Stimulated activated CD8-positive, alpha-beta memory T cell treated with anti-CD3 and anti-CD28 coated beads, Interleukin-4, amount 100 ng/mL, for 1 hour (primary cell): ENCODE measurements around the gene CCDC60.

Experiments
- DNase-seq, 2 donors: peaks; one replicate each; pipeline ENCODE4 v3.0.0-alpha.2; 2020; ENCODE audit warnings: low read depth in 2 of 2, low spot score in 1 of 2

CCDC60 gene, protein sequence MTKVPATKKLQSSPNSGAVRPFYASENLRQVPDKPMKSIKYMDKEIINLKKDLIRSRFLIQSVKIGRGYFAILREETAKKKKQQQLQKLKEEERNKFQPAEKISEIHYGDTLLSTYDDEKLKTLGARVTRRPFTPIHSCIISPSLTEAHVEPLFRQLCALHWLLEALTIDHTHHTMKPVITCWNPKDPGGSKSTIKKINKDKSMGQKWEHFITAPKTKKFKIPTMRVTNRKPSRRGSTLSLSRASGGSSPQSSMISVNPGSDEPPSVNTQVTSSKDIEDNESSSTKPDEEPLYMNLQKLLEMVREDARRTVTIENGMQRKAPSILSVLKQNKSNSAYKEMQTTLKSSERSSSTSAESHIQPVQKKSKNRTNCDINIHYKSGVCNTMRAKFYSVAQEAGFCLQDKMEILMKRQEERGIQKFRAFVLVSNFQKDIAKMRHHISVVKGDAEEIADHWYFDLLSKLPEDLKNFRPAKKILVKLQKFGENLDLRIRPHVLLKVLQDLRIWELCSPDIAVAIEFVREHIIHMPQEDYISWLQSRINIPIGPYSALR

DNA sequence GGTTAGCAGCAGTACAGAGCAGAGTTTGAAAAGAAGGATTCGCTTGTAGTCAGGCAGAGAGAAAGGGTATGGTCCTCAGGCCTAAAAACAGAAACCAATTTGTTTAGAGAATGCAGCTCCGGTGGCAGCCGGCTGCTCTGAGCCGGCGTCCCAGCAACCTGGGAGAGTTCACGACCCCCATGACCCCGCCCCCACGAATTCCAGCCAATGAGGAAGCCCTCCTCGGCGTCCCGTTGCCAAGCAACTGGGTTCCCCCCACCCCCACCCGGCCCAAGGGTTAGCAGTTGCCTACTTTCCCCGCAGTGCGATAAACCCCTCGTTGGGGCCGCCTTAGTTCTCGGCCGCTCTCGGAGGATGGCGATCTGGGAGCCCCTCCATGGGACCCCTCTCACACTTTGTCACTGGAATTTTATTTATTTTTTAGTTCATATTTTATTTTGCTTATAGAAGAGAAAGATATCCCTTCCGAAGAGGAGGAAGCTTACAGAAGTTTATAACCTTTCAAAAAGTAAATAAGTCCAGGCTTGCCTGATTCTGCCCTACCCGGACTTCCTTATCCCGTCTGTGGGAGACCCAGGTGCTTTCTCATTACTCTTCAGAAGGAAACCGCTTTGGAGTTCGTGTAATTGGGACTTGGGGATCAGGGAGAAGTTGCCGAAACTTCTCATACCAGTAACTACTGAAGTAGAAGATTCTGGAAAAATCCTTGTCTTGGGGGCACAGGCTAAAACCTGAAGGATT is at the start of gene CCDC60:
TSS of gene CCDC60 (plus strand) at position 300 of the 741 bp plus-strand sequence. CDS start 448 bp downstream, outside the sequence.
- DNase-seq: no peak

DNA sequence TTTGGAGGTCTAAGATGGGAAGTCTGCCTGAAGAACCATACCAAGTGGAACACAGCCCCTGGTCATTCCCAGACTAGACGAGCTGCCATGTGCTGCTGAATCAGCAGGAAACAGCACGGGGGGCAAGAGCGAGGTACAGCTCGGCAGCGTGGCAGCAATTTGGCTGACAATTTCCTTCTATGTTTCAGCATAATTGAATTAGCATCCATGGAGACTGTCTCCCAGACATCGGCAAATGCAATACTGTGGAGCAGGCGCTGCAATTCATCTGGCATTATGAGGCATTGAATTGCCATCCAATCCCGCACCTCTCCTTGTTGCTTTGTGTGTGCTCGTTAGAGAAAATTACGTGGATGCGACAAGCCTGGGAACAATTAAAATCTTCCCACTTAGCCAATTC is 46.0 kb upstream of the CCDC60 start:
- no peak for DNase-seq

DNA sequence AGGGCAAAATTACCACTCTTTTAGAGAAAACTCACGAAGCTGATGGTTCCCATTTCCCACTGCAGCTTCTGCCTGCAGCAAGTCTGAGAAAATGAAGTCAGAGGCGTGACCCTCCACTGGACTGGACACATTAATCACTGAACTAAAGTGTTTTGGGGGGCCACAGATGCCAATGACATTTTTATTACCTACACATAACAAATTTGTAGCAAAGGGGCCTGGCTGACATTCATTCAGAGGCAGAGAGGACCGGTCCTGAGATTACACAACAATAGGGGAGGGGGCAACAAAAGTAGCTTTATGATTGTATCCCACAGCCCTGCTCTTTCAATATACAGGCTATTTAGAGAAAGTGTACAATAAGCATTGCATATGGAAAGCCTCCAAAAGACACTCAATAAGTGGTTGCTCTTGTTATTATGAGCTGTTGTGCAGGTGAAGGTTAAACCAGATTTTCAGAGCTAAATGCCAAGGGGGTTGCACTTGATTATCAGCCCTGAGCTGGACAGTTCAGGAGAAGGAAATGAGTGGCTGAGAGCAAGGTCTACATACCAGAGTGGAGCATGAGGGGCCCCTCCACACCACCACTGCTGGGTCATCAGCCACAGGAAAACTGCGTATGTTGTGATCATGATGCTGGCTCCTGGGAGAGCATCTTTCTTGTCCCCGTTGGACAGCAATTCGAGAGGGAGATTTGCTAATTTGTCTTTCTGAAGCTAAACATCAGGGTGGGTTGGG is 41.5 kb upstream of the CCDC60 start:
- no peak for DNase-seq

DNA sequence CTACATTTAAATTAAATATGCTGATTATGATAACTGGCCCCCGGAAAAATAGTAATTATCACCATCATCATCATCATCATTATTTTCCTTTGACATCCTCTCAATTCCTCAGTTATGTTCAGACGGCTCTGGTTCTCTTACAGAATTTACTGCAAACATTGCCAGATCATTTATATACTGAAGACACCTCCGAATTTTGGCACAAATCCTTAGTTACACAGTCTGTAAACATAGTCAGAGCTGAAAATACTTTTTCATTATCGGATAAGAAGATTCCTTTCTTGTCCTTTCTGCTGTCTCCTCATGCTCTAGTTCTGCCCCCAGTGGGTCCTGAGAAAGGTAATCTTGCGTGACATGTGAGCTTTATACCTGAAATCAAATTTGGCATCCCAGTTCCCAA is 40.3 kb upstream of the CCDC60 start:
- DNase-seq: no peak

DNA sequence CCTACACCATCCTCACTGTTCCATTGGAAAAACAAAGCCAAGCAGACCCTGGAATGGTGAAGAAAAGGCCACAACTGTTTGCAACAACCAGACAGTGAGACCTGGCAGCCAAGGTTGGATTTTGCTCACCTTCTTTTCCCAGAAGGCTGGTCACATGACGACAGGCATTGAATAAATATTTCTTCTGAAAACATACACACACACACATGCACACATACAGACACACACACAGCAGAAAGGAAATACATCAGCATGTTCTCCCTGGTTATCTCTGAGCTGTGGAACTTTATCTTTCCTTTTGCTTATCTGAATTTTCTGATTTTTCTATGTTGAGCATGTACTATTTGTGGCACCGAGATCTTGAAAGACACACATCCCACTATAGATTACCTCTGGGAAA is 38.0 kb upstream of the CCDC60 start:
- no peak for DNase-seq

DNA sequence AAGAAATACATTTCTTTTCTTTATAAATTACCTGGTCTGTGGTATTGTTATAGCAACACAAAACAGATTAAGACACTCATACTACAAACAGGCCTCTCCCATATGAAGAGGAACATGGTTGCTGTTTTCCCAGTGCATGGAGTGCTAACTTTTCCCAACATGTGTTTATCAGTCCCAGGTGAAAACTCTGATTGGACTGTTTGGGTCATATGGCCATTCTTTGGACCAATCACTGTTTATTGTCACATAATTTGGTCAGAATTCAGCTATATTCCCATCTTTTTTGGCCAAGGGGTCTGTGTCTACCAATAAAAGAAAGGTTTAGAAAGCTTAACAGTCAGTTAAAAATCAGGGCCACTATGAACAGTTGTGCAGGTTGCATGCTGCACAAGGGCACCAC is 35.4 kb upstream of the CCDC60 start:
- DNase-seq: no peak

DNA sequence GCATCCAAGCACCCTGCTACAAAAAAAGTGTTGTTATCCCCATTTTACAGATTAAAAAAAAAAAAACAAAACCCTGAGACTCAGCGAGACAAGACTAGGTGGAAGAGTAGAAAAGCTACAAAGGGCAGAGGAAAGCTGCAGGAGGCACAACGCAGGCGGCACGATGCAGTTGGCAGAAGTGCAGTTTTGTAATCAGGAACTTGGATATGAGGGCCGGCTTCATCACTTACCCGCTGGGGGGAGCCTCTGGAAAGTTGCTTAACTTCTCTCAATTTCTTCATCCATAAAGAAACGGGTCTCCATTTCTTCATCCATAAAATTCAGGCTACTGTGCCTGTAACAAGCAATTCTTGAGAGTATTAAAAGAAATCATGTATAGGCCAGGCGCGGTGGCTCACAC is 33.1 kb upstream of the CCDC60 start:
- no peak for DNase-seq

DNA sequence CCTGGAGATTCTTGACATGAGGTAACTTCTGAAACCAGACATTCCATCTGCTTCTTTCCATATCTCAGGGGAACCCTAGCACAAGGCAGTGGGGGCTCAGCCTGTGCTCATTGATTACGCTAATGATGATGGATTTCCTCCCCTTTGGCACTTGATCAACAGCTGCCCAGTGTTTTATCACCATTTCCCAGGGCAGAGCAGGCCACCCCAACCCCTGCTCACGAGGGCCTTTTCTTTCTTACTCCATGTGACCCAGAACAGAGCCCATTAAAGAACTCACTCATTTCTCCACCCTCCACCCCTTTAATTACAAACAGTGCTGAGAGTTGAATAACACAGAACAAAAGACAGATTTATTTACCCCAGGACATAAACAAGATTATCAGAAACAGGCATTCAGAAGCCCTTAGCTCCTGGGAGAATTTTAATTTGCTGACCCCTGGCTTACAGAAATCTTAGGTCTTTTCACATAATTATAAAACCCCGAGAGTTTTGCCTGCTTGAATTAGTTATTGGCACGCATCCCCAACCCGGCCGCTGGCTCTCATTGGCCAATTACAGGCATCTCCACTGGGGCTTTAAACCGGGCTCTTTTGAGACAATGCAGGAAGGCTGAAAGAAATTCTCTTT is 32.0 kb upstream of the CCDC60 start:
- DNase-seq: no peak

DNA sequence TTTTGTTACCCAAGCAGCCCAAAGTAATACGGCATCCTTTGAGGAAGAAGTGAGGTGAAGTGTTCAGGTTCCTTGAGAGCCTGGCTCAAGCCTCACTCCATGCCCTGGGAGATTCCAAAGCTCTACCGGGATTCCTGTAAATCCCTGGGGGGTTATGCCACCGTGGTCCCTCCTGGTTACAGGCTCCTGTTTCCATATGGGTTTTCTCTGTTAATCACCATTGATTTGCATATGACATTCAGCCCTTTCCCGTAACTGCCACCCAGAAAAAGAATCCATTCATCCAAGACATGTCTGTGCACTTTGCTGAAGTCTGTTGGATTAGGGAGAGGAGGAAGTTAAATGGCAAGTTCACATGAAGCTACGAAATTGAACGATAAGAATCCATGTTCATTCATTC is 27.9 kb upstream of the CCDC60 start:
- no peak for DNase-seq

DNA sequence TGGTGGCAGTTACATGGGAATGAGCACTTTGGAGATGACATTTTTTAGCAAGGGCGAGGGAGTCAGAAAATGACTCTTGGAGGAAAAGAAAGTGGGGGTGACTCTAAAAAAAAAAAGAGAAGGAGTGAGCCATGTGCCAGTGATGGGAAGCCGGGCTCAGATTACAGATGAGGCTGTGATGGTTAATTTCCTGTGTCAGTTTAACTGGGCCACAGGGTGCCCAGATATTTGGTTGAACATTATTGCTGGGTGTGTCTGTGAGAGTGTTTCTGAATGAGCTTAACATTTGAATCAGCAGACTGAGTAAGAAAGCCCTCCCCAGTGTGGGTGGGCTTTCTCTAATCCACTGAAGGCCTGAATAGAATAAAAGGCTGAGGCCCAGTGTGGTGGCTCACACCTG is 26.8 kb upstream of the CCDC60 start:
- DNase-seq: no peak

DNA sequence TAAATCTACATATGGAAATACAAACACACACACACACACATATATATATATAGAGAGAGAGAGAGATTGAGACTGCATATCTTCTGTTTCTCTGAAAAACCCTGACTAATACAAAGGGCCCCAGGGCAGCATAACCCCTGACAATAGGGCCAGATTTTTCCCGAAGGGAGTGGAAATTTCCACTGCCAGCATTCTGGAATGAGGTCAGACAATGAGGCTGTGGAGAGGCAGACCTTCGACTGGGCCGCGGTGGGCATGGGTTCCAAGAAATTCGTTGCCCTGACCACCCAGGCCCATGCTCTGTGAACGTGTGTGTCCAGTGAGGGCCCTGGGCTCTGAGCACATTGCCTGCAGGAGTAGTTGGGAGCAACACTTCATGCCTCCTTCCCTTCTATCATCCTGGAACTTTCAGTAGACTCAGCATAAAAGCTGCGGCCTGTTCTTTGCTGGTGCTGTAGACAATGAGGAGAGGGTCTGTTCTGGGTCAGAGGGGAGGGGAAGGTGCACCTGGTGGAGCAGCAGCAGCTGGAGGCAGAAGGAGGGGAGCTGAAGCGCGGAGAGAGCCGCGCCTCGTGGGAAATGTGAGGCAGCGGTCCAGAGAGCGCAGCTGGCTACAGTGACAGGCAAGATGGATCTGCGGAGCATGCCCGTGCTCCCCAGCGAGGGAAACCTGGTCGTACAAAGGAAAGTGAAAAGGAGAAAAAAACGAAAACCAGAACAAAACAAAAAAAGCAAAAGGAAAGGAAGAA is 25.6 kb upstream of the CCDC60 start:
- no peak for DNase-seq

DNA sequence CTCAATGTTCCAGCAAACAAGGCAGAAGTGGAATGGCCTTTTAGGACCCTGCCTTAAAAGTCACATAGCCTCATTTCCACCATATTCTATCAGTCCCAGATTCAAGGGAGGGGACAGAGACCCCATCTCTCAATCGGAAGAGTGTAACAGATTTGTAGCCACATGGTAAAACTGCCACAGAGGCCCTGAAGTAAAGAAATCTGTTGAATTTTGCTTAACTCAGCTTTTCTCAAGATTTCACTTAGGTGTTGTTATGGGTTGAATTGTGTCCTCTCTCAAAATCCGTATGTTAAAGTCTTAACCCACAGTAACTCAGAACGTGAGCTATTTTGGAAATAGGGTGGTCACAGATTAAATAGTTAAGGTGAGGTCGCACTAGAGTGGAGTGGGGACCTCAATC is 22.7 kb upstream of the CCDC60 start:
- no peak for DNase-seq

DNA sequence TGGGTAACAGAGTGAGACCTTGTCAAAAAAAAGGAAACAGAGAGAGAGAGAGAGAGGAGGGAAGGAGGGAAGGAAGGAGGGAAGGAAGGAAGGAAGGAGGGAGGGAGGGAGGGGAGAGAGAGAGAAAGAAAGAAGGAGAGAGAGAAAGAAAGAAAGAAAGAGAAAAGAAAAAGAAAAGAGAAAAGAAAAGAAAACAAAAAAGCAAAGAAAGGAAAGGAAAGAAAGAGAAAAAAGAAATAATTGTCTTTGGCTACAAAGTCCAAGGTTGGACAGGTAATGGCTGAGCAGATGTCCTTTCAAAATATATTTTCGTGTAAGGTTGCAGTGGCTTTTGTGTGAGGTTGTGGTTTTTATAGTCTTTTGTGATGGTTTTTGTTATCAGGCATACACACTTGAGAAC is 21.6 kb upstream of the CCDC60 start:
- no peak for DNase-seq

DNA sequence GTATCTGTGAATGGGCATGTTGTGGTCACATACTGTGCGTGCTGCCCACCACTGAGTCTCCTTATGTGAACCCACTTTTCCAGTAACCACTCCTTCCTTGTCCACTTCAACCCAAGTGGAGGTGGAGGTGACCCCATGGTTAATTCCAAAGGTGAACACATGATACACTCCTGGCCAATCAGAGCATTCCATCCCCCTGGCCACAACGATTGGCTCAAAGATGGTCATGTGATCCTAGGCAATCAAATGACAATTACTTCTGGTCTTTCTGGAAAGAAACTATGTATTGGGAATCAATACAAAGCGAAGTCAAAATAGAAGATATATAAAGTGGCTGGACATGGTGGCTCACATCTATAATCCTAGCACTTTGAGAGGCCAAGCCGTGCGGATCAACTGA is 20.2 kb upstream of the CCDC60 start:
- no peak for DNase-seq

DNA sequence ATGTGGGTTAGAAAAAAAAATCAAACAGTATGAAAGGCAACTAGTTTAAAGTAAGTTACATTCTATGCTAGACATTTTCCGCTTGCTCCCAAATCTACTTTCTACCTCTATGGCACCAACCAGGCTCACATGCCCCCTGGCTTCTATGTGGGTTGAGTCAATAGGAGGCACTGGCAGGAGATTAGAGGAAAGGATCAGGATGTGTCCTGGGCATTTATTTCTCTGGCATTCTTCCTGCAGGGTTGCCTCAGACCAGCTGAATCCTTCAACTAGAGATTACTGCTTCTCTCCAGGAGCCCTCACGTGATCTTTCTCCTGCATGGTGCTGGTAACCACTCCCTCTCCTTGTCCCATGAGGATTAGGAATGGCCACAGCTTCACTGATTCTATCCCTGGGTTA is 14.9 kb upstream of the CCDC60 start:
- DNase-seq: no peak

DNA sequence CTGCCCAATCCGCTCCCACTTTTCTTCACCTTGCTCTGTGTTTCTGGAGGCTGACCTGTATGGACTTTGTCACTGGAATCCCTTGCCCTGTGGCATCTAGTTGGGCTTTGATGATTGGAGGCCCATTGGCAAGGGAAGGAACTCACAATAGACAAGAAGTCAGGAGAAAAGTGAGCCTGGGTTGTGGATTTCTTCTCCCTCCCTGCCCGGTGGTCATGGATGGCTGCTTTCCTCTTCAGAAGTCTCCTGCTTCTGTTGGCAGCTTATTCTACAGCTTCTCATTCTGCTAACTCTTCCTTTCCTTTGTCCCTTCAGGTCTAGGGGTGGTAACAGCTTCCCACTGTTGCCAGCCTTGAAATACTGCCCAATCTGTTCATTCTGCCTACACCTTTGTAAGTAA is 13.9 kb upstream of the CCDC60 start:
- DNase-seq: no peak

DNA sequence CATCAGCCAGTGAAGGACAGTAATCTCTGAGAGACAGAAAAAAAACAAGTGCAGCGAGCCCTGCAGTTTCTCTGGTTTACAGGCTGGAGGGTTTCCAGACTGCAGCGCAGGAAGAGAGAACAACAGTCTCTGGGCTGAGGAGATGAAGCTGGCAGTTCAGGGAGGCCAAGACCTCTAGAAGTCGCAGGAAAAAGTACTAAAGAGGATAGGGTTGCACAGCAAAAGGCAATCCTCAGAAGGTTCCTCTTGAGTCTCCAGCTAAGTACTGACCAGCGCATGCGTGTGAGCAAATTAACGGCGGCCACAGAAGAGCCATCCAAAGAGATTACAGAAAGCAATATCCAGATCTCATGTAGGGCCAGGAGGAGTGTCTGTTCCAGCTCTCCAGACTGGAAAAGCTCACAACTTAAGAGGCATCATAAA is 12.2 kb upstream of the CCDC60 start:
- DNase-seq: no peak

DNA sequence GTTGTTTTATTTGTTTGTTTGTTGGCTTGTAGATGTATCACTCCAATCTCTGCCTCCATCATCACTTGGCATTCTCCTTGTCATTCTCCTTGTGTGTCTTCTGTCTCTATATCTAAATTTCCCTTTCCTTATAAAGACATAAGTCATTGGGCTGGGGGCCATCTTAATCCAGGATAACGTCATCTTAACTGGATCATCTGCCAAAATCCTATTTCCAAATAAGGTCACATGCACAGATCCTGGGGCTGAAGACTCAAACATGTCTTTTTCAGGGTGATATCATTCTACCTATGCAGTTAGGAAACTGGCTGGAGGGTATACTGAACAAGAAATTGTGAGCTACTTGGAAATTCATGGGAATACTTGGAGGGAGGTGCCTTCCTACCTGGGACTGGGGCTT is 8.7 kb upstream of the CCDC60 start:
- no peak for DNase-seq

DNA sequence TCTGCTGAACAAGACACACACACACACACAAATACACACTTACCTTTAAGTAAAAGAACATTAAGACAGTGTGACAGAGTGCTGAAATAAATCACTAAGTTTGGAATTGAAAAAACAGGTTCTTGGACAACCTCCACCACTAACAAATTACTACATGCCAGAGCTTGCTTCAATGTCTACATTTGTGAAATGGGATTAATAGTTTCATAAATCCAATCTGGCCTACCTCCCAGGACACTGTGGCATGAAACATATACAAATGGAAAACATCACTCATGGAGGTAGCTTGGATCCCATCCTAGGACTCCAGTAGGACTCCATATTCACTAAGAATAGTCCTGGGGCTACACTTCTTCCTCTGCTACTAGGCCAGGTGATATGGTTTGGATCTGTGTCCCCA is 8.2 kb upstream of the CCDC60 start:
- no peak for DNase-seq

DNA sequence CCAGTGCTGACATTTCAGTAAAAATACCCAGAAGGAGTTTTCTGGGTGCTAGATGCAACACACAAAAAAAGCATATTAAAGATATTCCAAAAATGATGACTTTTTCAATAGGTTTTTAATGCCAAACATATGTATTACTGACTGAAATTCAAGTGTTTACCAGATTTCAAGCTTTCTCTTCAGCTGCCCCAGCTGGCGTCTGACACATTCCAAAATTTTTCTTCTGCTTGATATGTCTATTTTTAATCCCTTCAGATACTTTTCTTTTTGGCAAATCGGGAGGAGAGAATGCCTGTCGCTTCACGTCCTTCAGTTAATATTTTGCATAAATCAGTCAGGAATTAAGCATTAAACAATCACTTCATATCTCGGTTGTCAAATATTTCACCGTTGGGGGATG is 7.1 kb upstream of the CCDC60 start:
- DNase-seq: no peak

DNA sequence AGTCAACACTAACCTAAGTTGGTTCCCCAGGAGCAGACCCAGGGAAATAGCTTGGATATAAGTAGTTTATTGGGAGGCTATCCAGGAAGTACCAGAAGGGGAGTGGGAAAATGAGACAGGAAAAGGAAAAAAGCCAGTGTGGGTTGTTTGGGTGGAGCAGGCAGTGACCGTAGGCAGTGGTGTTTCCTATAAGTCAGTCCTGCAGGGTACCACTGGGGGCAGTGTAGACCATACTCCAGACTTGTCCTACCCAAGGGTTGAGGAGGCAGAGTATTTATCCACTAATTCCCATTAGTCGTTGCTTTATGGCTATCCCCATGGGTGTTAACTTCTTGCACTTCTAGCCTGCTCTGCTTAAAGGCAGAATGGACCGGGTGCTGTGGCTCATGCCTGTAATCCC is 6.4 kb upstream of the CCDC60 start:
- no peak for DNase-seq
